GM19035 (cell line): ENCODE measurements around the gene AGPAT2.

Experiments used
- ATAC-seq: cut with Tn5 transposase; IDR thresholded peaks from one replicate; pipeline ENCODE4 v1.9.1; 2021; ENCODE audit not compliant: unreplicated experiment

Gene AGPAT2

DNA sequence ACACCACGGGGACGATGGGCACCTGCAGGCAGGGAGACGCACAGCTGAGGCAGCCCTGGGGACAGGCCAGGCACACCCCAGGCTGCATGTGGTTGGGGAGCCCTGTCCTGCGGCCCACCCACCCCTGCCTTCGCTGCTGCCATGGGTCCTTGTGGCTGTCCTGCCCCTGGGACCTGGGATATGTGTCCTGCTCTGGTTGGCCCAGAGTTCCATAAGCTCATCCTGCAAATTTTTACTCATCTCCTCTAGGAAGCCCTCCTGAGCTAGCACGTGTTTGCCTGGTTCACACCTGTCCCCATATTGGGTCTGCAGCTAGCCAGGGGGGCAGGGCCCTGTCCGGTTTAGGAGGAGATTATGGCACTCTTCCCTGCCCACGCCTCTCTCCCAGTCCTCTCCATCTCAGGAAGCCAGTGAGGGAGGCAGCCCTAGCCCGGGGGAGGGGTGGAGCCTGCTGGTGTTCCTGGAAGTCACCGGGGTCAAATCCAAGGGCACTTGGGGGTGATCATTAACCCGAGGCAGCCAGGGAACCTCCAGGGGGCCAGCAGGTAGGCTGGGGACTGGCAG lies 12.4 kb downstream of the AGPAT2 start:
- no peak for ATAC-seq

DNA sequence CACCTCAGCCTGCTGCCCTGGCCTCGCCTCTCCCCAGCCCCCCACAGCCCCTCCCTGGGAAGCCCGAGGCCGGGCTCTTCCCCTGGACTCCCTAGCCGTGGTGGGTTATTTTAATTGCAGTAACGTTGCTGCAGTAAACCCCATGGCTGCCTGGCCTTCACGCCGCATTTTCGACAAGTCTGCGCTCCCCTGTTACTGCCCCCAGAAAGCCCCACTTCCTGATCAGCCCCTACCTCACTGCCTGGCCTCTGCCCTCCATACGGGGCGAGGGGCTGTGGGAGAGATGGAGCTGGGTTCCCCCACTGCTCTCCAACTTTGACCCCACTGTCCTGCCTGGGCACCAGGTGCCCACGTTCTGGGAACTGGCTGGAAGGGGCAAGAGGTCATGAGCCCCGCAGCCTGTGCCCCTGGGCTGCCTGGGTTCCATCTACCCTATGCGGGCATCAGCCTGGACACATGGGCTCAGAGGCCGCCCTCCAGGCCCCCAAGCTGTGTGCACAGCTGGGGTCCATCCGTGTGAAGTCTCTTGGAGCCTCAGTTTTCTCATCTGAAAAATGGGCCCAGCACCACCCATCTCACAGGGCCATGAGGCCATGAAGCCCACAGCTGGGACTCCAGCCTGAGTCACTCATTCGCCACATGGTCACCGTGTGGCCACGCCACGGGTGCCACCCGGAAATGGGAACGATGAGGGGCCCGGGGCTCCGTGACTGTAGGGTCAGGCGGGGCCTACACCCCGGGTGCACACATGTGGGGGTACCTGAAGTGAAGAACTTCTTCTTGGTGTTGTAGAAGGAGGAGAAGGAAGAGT lies 13.1 kb downstream of the AGPAT2 start:
- no peak for ATAC-seq

DNA sequence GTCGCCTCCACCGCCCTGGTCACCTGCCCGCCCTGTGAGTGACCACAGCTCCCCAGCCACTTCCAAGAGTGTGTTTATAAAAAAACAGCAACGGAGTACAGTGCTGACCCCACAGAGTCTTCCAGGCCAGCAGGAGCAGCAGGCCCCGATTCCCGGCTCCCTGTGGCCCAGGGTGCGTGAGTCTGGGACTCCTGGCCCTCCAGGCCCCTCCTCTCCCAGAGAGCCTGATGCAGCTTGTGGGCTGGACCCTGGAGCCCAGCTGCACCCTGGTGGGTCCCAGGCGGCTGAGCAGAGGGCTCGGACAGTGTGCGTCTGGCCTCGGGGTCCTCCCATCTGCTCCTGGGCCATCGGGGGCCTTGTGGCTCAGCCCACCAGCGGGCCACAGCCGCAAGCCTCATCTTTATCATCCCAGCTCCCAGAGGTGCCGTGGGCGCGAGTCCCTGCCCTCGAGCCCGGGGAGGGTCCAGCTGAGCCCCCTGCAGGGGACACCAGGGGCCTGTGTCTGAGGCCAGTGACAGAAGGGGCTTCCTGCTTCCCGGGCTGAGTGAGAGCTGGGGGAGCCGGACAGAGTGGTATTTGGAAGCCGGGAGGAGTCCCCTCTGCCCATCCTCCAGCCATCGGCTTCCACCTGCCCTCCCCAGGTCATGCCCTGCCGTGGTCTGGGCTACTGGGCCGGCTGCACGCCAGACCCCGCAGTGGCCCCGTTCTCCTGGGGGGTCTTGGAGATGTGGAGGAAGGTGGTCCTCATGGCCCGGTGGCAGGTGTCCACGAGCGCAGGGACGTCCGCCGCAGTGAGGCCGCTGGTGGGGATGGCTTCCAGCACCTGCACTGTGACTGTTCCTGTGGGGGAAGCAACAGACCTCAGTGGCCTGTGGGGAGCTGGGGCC lies 13.9 kb downstream of the AGPAT2 start:
- no peak for ATAC-seq

DNA sequence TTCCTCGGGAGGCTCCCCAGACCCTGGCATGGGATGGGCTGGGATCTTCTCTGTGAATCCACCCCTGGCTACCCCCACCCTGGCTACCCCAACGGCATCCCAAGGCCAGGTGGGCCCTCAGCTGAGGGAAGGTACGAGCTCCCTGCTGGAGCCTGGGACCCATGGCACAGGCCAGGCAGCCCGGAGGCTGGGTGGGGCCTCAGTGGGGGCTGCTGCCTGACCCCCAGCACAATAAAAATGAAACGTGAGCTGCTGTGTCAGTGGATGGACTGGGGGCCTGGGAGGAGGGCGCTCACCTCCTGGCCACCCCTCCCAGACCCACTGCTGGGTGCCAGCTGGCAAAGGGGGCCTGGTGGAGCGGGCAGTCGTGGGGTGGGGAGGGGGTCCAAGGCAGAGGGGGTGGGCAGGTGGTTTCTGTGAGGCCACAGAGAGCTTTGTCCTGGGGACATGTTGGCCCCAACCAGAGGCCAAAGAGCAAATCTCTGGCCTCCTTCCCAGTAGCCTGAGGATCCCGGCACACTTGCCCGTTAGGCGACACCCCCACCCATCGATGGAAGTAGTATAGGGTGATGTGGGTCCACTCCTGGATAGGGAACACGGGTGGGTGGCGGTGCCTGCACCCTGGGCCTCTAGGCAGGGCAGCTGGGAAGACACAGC lies 14.7 kb downstream of the AGPAT2 start:
- no peak for ATAC-seq

DNA sequence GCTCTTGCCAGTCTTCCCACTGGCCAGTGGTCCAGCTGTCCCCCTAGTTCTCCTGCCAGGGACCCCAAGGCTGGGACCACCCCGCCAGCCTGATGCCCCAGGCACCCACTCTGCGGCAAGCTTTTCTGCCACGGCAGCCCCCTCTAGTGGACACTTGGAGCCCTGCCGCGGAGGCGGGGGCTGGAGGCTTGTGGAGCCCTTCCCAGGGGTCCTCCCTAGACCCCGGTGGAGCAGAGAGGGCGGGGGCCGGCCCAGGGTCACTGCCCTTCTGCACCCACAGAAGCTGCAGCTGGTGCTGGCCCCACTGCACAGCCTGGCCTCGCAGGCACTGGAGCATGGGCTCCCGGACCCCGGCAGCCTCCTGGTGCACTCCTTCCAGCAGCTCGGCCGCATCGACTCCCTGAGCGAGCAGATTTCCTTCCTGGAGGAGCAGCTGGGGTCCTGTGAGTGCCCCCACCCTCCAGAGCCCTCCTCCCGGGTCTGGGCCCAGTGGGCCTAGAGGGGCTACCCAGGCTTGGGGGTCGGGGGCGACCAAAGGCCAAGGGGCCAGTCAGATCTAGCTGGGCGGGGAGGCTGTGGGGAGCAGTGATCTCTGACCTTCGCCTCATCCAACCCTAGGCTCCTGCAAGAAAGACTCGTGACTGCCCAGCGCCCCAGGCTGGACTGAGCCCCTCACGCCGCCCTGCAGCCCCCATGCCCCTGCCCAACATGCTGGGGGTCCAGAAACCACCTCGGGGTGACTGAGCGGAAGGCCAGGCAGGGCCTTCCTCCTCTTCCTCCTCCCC lies 15.4 kb downstream of the AGPAT2 start:
- ATAC-seq = no peak

DNA sequence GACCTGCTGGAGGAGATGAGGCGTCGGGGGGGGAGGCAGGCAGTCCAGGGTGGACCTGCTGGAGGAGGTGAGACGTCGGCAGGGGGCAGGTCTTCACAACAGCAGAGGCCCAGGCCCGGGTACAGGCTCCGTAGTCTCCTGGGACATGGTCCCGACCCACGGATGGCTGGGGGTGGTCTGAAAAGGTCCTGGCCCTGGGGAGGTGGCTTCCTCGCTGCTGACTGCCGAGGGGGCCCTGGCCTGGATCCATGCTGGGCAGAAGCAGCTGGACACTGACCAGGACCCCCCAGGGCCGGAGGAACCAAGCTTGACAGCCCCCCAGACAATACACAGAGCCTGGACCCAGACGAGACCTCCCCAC lies 16.0 kb downstream of the AGPAT2 start:
- no peak for ATAC-seq

DNA sequence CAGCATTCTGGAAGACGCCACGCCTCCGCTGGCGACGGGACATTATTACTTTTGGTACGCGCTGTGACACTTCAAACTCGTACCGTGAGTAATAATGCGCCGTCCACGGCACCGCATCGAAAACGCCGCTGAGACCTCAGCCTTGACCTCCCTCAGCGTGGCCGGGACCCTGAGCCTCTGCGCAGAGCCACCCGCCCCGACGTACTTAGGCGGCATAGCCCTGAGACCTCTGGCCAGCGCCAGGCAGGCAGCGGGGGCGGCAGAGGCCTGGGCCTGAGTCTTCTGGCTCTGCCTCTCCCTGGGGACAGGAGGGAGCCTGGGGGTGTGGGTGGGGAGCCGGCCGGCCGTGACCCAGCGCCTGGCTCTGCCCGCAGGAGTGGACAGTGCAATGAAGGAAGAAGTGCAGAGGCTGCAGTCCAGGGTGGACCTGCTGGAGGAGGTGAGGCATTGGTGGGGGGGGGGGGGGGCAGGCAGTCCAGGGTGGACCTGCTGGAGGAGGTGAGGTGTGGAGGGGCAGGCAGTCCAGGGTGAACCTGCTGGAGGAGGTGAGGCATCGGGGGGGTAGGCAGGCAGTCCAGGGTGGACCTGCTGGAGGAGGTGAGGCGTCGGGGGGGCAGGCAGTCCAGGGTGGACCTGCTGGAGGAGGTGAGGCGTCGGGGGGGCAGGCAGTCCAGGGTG lies 16.5 kb downstream of the AGPAT2 start:
- ATAC-seq = no peak

DNA sequence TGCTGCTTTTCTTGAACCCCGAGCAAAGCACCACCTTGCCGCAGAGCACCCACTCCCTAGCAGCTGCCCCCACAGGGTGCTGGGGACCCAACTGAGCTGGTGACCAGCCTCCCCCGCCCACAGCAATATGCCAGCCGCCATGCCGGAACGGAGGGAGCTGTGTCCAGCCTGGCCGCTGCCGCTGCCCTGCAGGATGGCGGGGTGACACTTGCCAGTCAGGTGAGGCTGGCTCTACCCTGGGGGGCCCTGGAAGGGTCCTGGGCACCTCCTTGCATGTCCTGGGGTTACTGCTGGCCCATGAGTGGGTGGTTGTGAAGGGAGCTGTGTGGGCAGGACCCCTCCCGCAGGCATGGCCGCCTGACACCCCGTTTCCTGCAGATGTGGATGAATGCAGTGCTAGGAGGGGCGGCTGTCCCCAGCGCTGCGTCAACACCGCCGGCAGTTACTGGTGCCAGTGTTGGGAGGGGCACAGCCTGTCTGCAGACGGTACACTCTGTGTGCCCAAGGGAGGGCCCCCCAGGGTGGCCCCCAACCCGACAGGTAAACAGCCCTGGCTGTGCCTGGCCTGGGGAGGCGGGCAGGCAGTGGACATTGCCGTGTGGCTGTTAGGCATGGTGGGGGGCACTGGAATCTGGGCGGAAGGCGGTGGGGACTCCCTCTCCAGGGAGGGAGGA lies 17.3 kb downstream of the AGPAT2 start:
- ATAC-seq = no peak

DNA sequence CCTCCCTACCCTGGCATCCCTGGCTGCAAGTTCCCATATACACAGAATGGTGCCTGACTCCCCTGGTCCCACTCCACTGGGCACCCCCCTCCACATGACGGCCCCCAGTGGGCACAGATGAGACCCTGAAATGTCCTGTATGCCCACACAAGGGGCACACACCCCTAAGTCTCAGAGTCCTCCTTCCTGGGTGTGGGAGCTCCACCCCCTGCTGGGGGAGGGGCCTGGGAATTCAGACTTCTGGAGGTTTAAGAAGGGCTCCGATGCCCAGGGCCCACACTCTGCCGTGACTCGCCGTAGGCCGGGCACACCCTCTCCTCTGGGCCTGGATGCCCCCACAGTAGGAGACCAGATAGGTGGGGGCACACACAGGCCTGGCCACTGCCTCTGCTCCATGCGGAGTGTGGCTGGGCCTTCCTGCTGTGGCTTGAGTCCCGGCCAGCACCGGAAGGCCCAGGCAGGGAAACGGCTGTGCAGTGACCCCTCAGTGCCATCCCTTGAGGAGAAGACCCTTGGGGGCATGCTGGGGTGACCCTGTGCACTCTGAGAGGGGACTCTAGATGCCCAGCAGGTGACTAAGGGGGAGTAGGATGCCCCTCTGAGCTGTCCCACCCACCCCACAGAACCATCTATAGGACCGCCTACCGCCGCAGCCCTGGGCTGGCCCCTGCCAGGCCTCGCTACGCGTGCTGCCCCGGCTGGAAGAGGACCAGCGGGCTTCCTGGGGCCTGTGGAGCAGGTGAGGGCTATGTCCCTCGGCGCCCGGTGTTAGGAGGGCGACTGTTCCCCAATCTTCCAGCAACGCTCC lies 18.1 kb downstream of the AGPAT2 start:
- no peak for ATAC-seq

DNA sequence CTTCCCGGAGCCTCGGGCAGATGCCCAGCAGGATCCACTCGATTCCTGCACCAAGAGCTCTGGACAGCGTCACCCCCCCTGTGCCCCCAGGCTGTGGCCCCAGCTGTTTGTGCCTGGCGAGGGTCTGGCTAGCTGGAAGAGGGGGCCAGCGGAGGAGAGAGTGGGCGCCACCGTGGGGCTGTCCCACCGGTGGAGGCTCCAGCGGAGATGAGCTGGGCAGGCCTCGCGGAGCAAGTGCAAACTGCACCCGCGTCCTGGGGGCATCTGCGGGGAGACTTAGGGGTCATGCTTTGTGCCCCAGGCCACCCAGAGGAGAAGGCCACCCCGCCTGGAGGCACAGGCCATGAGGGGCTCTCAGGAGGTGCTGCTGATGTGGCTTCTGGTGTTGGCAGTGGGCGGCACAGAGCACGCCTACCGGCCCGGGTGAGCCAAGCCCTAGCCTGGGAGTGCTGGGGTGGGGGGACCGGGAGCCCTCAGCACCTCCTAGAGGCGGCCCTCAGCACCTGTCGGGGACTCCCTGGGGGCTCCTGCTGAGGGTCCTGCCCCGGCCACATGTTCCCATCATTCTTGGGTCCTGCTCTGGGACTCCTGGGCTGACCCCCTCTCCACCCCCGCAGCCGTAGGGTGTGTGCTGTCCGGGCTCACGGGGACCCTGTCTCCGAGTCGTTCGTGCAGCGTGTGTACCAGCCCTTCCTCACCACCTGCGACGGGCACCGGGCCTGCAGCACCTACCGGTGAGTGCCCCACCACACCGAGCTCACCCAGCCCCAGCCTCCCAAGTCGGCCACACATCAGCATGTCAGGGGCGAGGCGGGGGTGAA lies 19.1 kb downstream of the AGPAT2 start:
- ATAC-seq = no peak

DNA sequence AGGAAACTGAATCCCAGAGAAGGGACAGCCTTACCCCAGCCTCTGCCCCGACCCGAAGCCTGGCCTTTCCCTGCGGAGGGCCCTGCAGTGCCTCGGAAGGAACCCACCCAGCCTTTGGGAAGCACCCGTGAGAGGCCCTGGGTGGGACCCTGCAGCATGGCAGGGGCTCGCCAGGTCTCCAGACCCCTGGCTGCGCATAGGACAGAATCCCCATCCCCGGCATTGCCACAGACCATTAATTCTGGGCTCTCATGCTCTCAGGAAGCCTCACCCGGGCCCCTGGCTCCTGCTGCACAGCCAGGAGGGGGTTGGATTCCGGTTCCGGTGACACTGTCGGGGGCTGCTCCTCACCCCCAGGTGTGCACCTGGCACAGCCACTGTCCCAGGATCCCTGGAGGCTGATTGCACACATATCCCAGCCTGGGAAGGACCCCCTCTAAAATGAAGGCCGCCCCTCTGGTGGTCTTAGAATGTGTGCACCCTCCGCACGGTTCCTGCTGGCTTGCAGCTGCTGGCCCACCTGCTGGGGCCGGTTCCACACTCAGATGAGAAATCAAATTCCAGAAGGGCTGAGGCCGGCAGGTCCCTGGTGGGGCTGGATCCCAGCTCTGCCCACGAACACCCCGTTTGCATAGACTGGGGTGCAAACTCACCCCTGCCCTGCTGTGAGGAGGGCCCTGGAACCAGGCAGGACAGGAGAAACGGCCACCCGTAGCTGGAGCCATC lies 19.9 kb downstream of the AGPAT2 start:
- ATAC-seq = no peak

DNA sequence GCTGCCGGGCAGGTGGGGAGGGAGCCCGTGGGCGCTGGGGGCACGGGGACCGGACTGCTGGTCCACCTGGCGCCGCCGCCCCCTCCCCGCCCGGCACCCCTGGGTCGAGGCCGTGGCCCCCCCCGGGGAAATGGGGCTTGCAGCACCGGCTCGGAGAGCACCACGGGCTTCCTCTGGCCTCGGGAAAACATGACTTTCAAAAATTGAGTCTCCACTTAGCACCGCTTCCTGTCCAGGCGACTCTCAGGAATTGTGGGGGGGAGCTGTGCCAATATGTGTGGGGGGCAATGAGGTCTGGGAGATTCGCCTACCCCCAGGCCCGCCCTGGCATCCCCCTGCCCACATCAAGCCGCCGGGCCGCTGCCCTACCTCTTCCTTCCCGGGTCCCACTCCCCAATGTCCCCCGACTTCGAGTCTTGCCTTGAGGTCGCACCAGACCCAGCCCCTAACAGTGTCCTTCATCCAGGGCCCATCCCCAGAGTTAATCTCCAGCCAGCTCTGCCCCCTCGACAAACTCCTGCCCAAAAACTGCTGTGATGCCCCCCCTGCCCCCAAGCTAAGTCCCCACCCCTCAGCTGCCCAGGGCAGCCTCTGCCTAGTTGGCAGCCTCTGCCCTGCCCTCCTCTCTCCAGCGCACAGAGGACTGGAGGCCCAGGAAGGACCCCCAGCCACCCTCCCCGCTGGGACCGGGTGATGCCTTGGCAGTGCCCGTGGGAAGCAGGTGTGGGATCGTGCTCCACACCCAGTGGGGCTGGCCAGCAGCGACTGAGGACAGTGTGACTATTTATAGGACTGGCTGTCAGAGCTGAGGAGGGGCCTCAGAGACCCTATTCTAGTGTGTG lies 20.7 kb downstream of the AGPAT2 start:
- ATAC-seq = no peak

DNA sequence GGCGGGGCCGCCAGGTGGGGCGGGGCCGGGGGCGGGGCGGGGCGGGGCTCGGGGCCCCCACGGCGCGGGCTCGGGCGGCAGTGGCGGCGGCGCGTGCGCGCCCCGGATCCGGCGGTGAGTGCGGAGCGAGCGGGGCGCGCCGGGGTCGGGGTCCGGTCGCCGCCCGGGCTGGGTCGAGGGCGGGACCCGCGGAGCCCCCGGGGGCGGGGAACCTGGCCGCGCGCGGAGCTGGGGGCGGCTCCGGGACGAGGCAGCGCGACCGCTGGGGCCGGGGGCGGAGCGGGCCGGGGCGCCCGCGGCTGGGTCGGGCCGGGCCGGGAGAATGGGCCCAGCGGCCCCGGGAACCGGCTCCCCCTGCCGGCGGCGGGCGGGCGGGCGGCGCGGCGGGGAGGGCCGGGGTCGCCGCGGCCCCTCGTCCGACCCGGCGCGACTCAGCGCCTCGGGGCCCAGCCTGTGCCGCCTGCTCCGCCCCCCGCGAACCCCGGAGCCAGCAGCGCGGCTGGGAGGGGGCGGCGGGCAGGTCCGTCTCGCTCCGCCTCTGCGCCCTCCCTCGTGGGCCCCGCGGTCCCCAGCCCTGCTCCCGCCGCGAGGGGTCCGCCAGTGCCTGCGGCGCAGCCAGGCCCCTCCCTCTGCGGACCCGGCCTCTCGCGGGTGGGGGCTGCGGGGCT lies 21.4 kb downstream of the AGPAT2 start:
- ATAC-seq = no peak

DNA sequence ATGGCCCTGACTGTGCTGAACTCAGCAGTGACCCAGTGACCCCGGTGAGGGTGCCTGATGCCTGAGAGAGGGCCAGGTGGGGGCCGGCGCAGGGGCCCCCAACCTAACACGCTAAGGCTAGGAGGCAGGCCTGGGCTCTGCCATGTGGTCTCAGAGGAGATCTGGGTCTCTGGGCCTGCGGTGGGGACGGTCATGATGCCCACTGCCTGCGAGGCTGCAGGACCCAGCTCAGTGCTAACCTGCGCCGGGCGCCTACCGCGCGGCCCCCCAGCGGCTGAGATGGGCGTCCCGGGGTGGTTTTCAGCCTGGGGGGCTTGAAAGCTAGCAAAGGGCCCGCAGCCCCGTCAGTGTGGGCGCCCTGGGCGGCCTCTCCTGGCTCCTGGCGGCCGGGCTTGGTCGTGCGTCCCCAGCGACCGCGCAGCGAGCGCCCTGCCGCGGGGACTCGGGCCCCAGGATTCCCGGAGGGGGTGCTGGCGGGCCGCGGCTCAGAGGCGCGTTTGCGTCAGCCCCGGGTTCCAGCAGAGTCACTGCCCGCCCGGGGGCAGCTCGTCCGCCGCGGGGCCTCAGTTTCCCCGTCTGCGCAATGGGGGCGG lies 22.1 kb downstream of the AGPAT2 start:
- no peak for ATAC-seq
